HCT116 (cell line): Measurements from ENCODE around the gene TCOF1. TPM values are rescaled to one million over a fixed set of nuclear protein-coding genes. Genes with fewer than 3 reads are reported as not detected.

ENCODE experiments used
- ATAC-seq: fragments of 200-7000 bp; cut with Tn5 transposase; 2 replicates; pipeline ENCODE4 v1.9.1; 2020; ENCODE audit warnings: mild to moderate bottlenecking, moderate library complexity
- BruUV-seq: library from RNA; stranded (reverse); fragments of 400-500 nt; replicated peaks from 2 replicates; lab custom pipeline; 2021; lab: Mats Ljungman, UMichigan
- CTCF ChIA-PET: fragments of 300-600 bp; sonication (Branson Sonifier 250); formaldehyde crosslinking; loops from one replicate; lab custom pipeline; 2021; ENCODE audit warnings: antibody characterized with exemption; lab: Charles Lee
- POLR2A ChIA-PET: fragments of 300-600, 350-600 bp; sonication (Branson Sonifier 250); formaldehyde crosslinking; loops from one replicate; lab custom pipeline; 2021; ENCODE audit warnings: antibody characterized with exemption; lab: Charles Lee
- RAD21 ChIA-PET, 2 experiments: fragments of 300-600 bp; sonication (Branson Sonifier 250); formaldehyde crosslinking; loops; one replicate each; lab custom pipeline; 2023; ENCODE audit warnings: low total read pairs in 2 of 2; ENCODE audit not compliant: uncharacterized antibody in 2 of 2, unreplicated experiment in 2 of 2, low non-redundant PET in 1 of 2; lab: Charles Lee
- DNase-seq: peaks from one replicate; pipeline ENCODE4 v3.0.0-alpha.2; 2010; ENCODE audit warnings: low read depth, low spot score
- H2AFZ ChIP-seq: fragments of 200-600 bp; shearing (Covaris generic), sonication (generic); 2 replicates; pipeline ENCODE4 v1.6.1; 2017; ENCODE audit warnings: low read depth, mixed run types, mixed read lengths, antibody characterized with exemption, low read length; ENCODE audit not compliant: poor library complexity, severe bottlenecking
- H3K27ac ChIP-seq: 2 replicates; pipeline ENCODE4 v1.5.1; 2012; ENCODE audit warnings: low read depth, low read length
- H3K27me3 ChIP-seq: fragments of 200-600 bp; sonication (generic); 2 replicates; pipeline ENCODE4 v1.6.1; 2016; ENCODE audit warnings: mixed run types, low read length, mixed read lengths; ENCODE audit not compliant: insufficient read depth
- H3K36me3 ChIP-seq, 2 experiments: fragments of 200-500 bp in 1 of 2; fragments of 200-600 bp in 1 of 2; sonication (Bioruptor generic) in 1 of 2; sonication (generic) in 1 of 2; 2 replicates each; pipeline versions ENCODE4 v1.5.1 to v1.6.1; 2014 to 2016; ENCODE audit warnings: low read length in 2 of 2, inconsistent platforms in 1 of 2, mixed read lengths in 1 of 2, mixed run types in 1 of 2; ENCODE audit not compliant: insufficient read depth in 2 of 2, control insufficient read depth in 1 of 2
- H3K4me1 ChIP-seq, 2 experiments: fragments of 200-600 bp in 1 of 2; sonication (generic) in 1 of 2; 2 replicates each; pipeline versions ENCODE4 v1.5.1 to v1.6.1; 2012 to 2017; ENCODE audit warnings: low read length in 2 of 2, inconsistent platforms in 1 of 2, mild to moderate bottlenecking in 1 of 2, mixed read lengths in 1 of 2, mixed run types in 1 of 2, moderate library complexity in 1 of 2; ENCODE audit not compliant: insufficient read depth in 2 of 2, control insufficient read depth in 1 of 2
- H3K4me2 ChIP-seq: fragments of 200-600 bp; sonication (generic); 2 replicates; pipeline ENCODE4 v1.6.1; 2017; ENCODE audit warnings: mixed run types, low read length, mixed read lengths
- H3K4me3 ChIP-seq, 2 experiments: fragments of 200-600 bp in 1 of 2; sonication (generic) in 1 of 2; replicated peaks in 1 of 2; 2 replicates each; pipeline ENCODE4 v1.5.1; 2011 to 2016; ENCODE audit warnings: low read length in 2 of 2, control low read depth in 1 of 2, low read depth in 1 of 2, mild to moderate bottlenecking in 1 of 2, mixed read lengths in 1 of 2, mixed run types in 1 of 2
- H3K79me2 ChIP-seq: fragments of 200-600 bp; sonication (generic); 2 replicates; pipeline ENCODE4 v1.6.1; 2017; ENCODE audit warnings: mild to moderate bottlenecking, mixed run types, low read length, moderate library complexity, mixed read lengths; ENCODE audit not compliant: insufficient read depth
- H3K9ac ChIP-seq: fragments of 200-600 bp; sonication (generic); 2 replicates; pipeline ENCODE4 v1.6.1; 2016; ENCODE audit warnings: low read length, mixed read lengths
- H3K9me2 ChIP-seq: fragments of 200-600 bp; sonication (generic), shearing (Covaris generic); 2 replicates; pipeline ENCODE4 v1.6.1; 2017; ENCODE audit warnings: mixed run types, mild to moderate bottlenecking, moderate library complexity; ENCODE audit not compliant: insufficient read depth
- H3K9me3 ChIP-seq, 2 experiments: fragments of 200-500 bp in 1 of 2; fragments of 200-600 bp in 1 of 2; sonication (Bioruptor generic) in 1 of 2; sonication (generic) in 1 of 2; 2 replicates each; pipeline ENCODE4 v1.6.1; 2014 to 2017; ENCODE audit warnings: low read length in 2 of 2, mixed read lengths in 2 of 2, inconsistent platforms in 1 of 2, low read depth in 1 of 2, mild to moderate bottlenecking in 1 of 2, mixed run types in 1 of 2, moderate library complexity in 1 of 2; ENCODE audit not compliant: control insufficient read depth in 1 of 2, insufficient read depth in 1 of 2
- H4K20me1 ChIP-seq: fragments of 200-600 bp; sonication (generic), shearing (Covaris generic); 2 replicates; pipeline ENCODE4 v1.6.1; 2017; ENCODE audit warnings: mixed run types, mild to moderate bottlenecking, moderate library complexity; ENCODE audit not compliant: insufficient read depth
- CBX3 ChIP-seq: IDR thresholded peaks from 2 replicates; pipeline ENCODE4 v1.6.1; 2012; ENCODE audit warnings: low read depth
- EGR1 ChIP-seq: IDR thresholded peaks from 2 replicates; pipeline ENCODE4 v1.6.1; 2012; ENCODE audit warnings: low read depth
- EZH2 ChIP-seq: fragments of 200-600 bp; sonication (generic); IDR thresholded peaks from 2 replicates; pipeline ENCODE4 v1.6.1; 2017; ENCODE audit warnings: antibody characterized with exemption, mixed run types
- EZH2phosphoT487 ChIP-seq: fragments of 200-600 bp; IDR thresholded peaks from 2 replicates; pipeline ENCODE4 v1.6.1; 2018; ENCODE audit warnings: antibody characterized with exemption, borderline replicate concordance
- FOSL1 ChIP-seq: IDR thresholded peaks from 2 replicates; pipeline ENCODE4 v1.6.1; 2012; ENCODE audit warnings: low read depth
- JUND ChIP-seq: IDR thresholded peaks from 2 replicates; pipeline ENCODE4 v1.6.1; 2012
- POLR2AphosphoS5 ChIP-seq: IDR thresholded peaks from 2 replicates; pipeline ENCODE4 v1.6.1; 2011; ENCODE audit warnings: mild to moderate bottlenecking, low read depth, low read length, moderate library complexity
- SIN3A ChIP-seq: IDR thresholded peaks from 2 replicates; pipeline ENCODE4 v1.6.1; 2012; ENCODE audit warnings: low read depth
- SRF ChIP-seq: IDR thresholded peaks from 2 replicates; pipeline ENCODE4 v1.6.1; 2012; ENCODE audit warnings: low read depth
- TCF7L2 ChIP-seq: IDR thresholded peaks from 2 replicates; pipeline ENCODE4 v1.7.0; 2011; ENCODE audit warnings: borderline replicate concordance, inconsistent platforms; ENCODE audit not compliant: insufficient read depth, insufficient read length; ENCODE audit errors: extremely low read depth
- ZFX ChIP-seq: fragments of 450-650 bp; IDR thresholded peaks from 2 replicates; pipeline ENCODE4 v1.6.1; 2017
- intact Hi-C: fragments of 100-400 bp; cut with micrococcal nuclease; formaldehyde crosslinking; loops from 2 replicates; pipeline ENCODE4 v1.10.0; 2022
- total RNA-seq: library from RNA; stranded (reverse); gene quantifications from one replicate; pipeline ENCODE4 v1.2.1, GENCODE V29; 2021; ENCODE audit not compliant: unreplicated experiment
- TF ChIP-seq, protein P1 (sequence below), 3 experiments: fragments of 200-600 bp in 1 of 3; sonication (generic) in 1 of 3; IDR thresholded peaks in 2 of 3; conservative IDR thresholded peaks in 1 of 3; 2 replicates each; pipeline ENCODE4 v1.5.1; 2012 to 2017; ENCODE audit warnings: low read depth in 2 of 3, low read length in 2 of 3, antibody characterized with exemption in 1 of 3, borderline replicate concordance in 1 of 3, control low read depth in 1 of 3, mild to moderate bottlenecking in 1 of 3, mixed read lengths in 1 of 3, mixed run types in 1 of 3, moderate library complexity in 1 of 3; ENCODE audit not compliant: insufficient read depth in 1 of 3
- TF ChIP-seq, protein P2 (sequence below): IDR thresholded peaks from 2 replicates; pipeline ENCODE4 v1.6.1; 2012; ENCODE audit warnings: low read depth

The TCOF1 gene
- total RNA-seq, 1 experiment from 2014 or later, result 94.7 TPM

DNA sequence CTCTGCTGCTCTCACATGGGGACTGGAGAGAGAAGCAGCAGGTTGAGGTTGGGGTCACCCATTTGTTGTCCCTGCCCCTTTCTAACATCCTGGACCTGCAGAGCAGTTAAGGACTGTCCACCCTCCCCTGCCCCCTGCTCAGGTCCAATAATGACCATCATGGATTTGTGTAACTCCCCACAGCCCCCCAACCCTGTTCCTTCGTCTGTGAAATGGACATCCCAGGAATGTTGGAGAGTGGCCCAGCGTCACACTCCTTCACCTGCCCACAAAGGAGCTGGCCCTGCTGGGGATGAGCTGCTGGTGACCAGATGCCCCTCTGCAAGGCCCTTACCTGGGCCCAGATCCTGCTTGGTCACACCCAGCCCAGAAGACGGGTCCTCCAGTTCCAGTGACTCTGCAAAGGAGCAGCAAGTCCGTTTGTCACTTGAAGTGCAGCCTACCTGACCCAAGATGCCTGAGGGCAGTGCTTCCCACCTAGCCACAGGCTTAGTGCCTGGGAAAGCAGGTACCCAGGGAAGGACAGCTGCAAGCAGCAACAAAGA is 44.8 kb downstream of the TCOF1 start:
- POLR2A ChIA-PET, result no interaction called here

DNA sequence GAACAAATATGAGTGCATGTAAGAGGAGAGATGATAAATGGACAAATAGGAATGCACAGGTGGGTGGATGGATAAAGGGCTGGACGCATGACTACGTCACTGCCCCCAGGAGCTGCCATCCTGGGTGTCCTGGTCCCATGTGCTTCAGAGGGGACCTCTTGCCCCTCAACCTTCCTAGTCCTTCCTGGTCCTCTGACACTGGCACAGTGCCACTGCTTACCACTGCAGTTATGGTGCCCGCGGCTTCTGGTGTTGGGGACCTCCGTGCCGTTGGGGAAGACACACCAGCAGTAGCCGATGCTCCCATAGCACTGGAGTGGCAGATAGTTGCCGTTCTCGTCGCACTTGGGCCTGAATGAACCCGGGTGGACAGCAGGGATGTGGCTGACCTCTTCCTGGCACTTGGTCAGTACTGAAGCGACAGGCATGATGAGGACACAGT is 45.4 kb downstream of the TCOF1 start:
- intact Hi-C loops, result no loop called here
- H3K27ac ChIP-seq, result no peak overlapping the region
- ATAC-seq (no peak), DNase-seq (no peak)
- no peaks in the 10 kb centered on the region for H3K9me2 ChIP-seq
- H2AFZ ChIP-seq, result no peak overlapping the region
- H3K36me3 ChIP-seq, result peaks cover 12 to 27% of the 10 kb centered on the region in 2 experiments; a peak in 3 of 4 replicates
- no peaks in the 10 kb centered on the region for H3K27me3 ChIP-seq
- H3K4me1 ChIP-seq, result peaks cover 2 to 8% of the 10 kb centered on the region in 2 experiments; a peak in 3 of 4 replicates
- H3K4me3 ChIP-seq, result no peak overlapping the region
- H3K9me3 ChIP-seq, result no peaks in the 10 kb centered on the region
- CTCF ChIA-PET, result no interaction called here
- no peaks in the 10 kb centered on the region for H3K79me2 ChIP-seq
- no peak overlapping the region for H3K4me2 ChIP-seq
- RAD21 ChIA-PET, result no interaction called here
- BruUV-seq, result no TSS peak
- H3K9ac ChIP-seq, result no peak overlapping the region
- POLR2A ChIA-PET, result no interaction called here
- H4K20me1 ChIP-seq, result no peaks in the 10 kb centered on the region
- TF ChIP-seq CBX3 (no peak), JUND (no peak), EGR1 (no peak), EZH2phosphoT487 (no peak), FOSL1 (no peak), TCF7L2 (no peak), EZH2 (no peak), SRF (no peak), SIN3A (no peak), POLR2AphosphoS5 (no peak), ZFX (no peak)
- TF ChIP-seq, protein P1, sequence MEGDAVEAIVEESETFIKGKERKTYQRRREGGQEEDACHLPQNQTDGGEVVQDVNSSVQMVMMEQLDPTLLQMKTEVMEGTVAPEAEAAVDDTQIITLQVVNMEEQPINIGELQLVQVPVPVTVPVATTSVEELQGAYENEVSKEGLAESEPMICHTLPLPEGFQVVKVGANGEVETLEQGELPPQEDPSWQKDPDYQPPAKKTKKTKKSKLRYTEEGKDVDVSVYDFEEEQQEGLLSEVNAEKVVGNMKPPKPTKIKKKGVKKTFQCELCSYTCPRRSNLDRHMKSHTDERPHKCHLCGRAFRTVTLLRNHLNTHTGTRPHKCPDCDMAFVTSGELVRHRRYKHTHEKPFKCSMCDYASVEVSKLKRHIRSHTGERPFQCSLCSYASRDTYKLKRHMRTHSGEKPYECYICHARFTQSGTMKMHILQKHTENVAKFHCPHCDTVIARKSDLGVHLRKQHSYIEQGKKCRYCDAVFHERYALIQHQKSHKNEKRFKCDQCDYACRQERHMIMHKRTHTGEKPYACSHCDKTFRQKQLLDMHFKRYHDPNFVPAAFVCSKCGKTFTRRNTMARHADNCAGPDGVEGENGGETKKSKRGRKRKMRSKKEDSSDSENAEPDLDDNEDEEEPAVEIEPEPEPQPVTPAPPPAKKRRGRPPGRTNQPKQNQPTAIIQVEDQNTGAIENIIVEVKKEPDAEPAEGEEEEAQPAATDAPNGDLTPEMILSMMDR (IDR thresholded peaks at IDR 0.05 in 2 of 3, conservative IDR thresholded peaks at IDR 0.05 in 1 of 3; ENCODE audit: borderline replicate concordance in 1 of 3, insufficient read depth in 1 of 3, low read depth in 2 of 3, low read length in 2 of 3), result no peak

More for the DNA sequence above, 44.8 kb downstream of the TCOF1 start:
- no TSS peak for BruUV-seq
- ATAC-seq (no peak), DNase-seq (no peak)
- Histone ChIP-seq H3K4me3 (no peak overlapping the region), H3K79me2 (no peaks in the 10 kb centered on the region), H3K9me2 (no peaks in the 10 kb centered on the region), H2AFZ (no peak overlapping the region), H3K36me3 (peaks cover 14 to 27% of the 10 kb centered on the region in 2 experiments; a peak in 3 of 4 replicates), H4K20me1 (no peaks in the 10 kb centered on the region), H3K9me3 (no peaks in the 10 kb centered on the region), H3K27ac (no peak overlapping the region), H3K27me3 (no peaks in the 10 kb centered on the region), H3K9ac (no peak overlapping the region), H3K4me1 (peaks cover 0 to 3% of the 10 kb centered on the region in 2 experiments; a peak in 1 of 4 replicates), H3K4me2 (no peak overlapping the region)
- TF ChIP-seq, protein P2, sequence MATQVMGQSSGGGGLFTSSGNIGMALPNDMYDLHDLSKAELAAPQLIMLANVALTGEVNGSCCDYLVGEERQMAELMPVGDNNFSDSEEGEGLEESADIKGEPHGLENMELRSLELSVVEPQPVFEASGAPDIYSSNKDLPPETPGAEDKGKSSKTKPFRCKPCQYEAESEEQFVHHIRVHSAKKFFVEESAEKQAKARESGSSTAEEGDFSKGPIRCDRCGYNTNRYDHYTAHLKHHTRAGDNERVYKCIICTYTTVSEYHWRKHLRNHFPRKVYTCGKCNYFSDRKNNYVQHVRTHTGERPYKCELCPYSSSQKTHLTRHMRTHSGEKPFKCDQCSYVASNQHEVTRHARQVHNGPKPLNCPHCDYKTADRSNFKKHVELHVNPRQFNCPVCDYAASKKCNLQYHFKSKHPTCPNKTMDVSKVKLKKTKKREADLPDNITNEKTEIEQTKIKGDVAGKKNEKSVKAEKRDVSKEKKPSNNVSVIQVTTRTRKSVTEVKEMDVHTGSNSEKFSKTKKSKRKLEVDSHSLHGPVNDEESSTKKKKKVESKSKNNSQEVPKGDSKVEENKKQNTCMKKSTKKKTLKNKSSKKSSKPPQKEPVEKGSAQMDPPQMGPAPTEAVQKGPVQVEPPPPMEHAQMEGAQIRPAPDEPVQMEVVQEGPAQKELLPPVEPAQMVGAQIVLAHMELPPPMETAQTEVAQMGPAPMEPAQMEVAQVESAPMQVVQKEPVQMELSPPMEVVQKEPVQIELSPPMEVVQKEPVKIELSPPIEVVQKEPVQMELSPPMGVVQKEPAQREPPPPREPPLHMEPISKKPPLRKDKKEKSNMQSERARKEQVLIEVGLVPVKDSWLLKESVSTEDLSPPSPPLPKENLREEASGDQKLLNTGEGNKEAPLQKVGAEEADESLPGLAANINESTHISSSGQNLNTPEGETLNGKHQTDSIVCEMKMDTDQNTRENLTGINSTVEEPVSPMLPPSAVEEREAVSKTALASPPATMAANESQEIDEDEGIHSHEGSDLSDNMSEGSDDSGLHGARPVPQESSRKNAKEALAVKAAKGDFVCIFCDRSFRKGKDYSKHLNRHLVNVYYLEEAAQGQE, result no peak
- no peak for TF ChIP-seq SRF
- ChIA-PET RAD21 (no interaction called here), CTCF (no interaction called here)
- intact Hi-C loops, result no loop called here
